Keratinocyte (primary cell): ENCODE measurements around the gene CADM2. TPM values are rescaled to one million over a fixed set of nuclear protein-coding genes. Genes with fewer than 3 reads are reported as not detected.

ENCODE experiments used
- DNase-seq: peaks from one replicate; pipeline ENCODE4 v3.0.0-alpha.2; 2011; ENCODE audit warnings: low read depth, missing footprints, low spot score
- FAIRE-seq: peaks from 2 replicates; lab custom pipeline; 2011; peaks lifted over from hg19 to GRCh38; lab: Jason Lieb, UNC
- H2AFZ ChIP-seq: 2 replicates; pipeline ENCODE4 v1.6.0; 2012; ENCODE audit warnings: low read length, control low read depth, inconsistent platforms; ENCODE audit not compliant: control insufficient read depth
- H3K27ac ChIP-seq: 2 replicates; pipeline ENCODE4 v1.5.1; 2011; ENCODE audit warnings: low read length; ENCODE audit not compliant: control insufficient read depth, insufficient read depth
- H3K27me3 ChIP-seq: 3 replicates; pipeline ENCODE4 v1.6.0; 2011; ENCODE audit warnings: low read length; ENCODE audit not compliant: control insufficient read depth, insufficient read depth; ENCODE audit errors: extremely low read depth
- H3K36me3 ChIP-seq, 2 experiments: 2 replicates in 1 of 2; 3 replicates in 1 of 2; pipeline ENCODE4 v1.5.1; 2011; ENCODE audit warnings: low read length in 2 of 2, mild to moderate bottlenecking in 1 of 2; ENCODE audit not compliant: control insufficient read depth in 2 of 2, insufficient read depth in 2 of 2; ENCODE audit errors: extremely low read depth in 1 of 2
- H3K4me1 ChIP-seq: 3 replicates; pipeline ENCODE4 v1.5.1; 2011; ENCODE audit warnings: low read length; ENCODE audit not compliant: control insufficient read depth, insufficient read depth; ENCODE audit errors: extremely low read depth
- H3K4me2 ChIP-seq: 3 replicates; pipeline ENCODE4 v1.6.0; 2011; ENCODE audit warnings: low read depth, low read length; ENCODE audit not compliant: control insufficient read depth, insufficient read depth; ENCODE audit errors: extremely low read depth
- H3K4me3 ChIP-seq, 3 experiments: fragments of 200-600 bp in 1 of 3; sonication (generic) in 1 of 3; 2 replicates in 2 of 3; 3 replicates in 1 of 3; pipeline ENCODE4 v1.5.1; 2011 to 2016; ENCODE audit warnings: low read length in 3 of 3, mild to moderate bottlenecking in 3 of 3, control low read depth in 2 of 3, inconsistent platforms in 1 of 3, low read depth in 1 of 3, mixed read lengths in 1 of 3, mixed run types in 1 of 3, moderate library complexity in 1 of 3; ENCODE audit not compliant: control insufficient read depth in 2 of 3, insufficient read depth in 2 of 3; ENCODE audit errors: extremely low read depth in 1 of 3
- H3K79me2 ChIP-seq: 2 replicates; pipeline ENCODE4 v1.6.0; 2012; ENCODE audit warnings: low read length; ENCODE audit not compliant: control insufficient read depth, insufficient read depth
- H3K9ac ChIP-seq: 3 replicates; pipeline ENCODE4 v1.6.0; 2011; ENCODE audit warnings: low read length; ENCODE audit not compliant: control insufficient read depth, insufficient read depth; ENCODE audit errors: extremely low read depth
- H3K9me1 ChIP-seq: 3 replicates; pipeline ENCODE4 v1.6.0; 2011; ENCODE audit warnings: low read length; ENCODE audit not compliant: control insufficient read depth, insufficient read depth; ENCODE audit errors: extremely low read depth
- H3K9me3 ChIP-seq: 2 replicates; pipeline ENCODE4 v1.5.1; 2012; ENCODE audit warnings: low read depth, low read length; ENCODE audit not compliant: control insufficient read depth
- H4K20me1 ChIP-seq: 3 replicates; pipeline ENCODE4 v1.6.0; 2011; ENCODE audit warnings: low read length; ENCODE audit not compliant: control insufficient read depth, insufficient read depth; ENCODE audit errors: extremely low read depth
- EZH2 ChIP-seq: IDR thresholded peaks from one replicate; pipeline ENCODE4 v1.6.1; 2012; ENCODE audit warnings: inconsistent platforms, mild to moderate bottlenecking, low read length, moderate library complexity
- dilution Hi-C: fragments of 300-500 bp; cut with MboI; formaldehyde crosslinking; loops from one replicate; pipeline ENCODE4 v1.7.0; 2020; ENCODE audit warnings: low sequenced_read_pairs; ENCODE audit not compliant: extremely low pct_ligation_motif_present
- polyA plus RNA-seq, 5 experiments: library from polyadenylated mRNA; depleted of rRNA in 3 of 5; stranded (reverse) in 3 of 5; stranded (forward) in 1 of 5; unstranded in 1 of 5; fragments of >200 nt; gene quantifications; 1 replicate in 1 of 5; 2 replicates in 3 of 5; 3 replicates in 1 of 5; pipeline versions ENCODE4 v1.2.1 to v1.2.3, GENCODE V29; 2011 to 2012; ENCODE audit warnings: missing spikeins in 2 of 5, low read depth in 1 of 5, low replicate concordance in 1 of 5
- TF ChIP-seq, protein P1 (sequence below), 3 experiments: IDR thresholded peaks in 1 of 3; conservative IDR thresholded peaks in 1 of 3; optimal IDR thresholded peaks in 1 of 3; 2 replicates in 2 of 3; 3 replicates in 1 of 3; pipeline versions ENCODE3 to v1.5.1; 2011; ENCODE audit warnings: low read length in 3 of 3, mild to moderate bottlenecking in 3 of 3, moderate library complexity in 2 of 3, control low read depth in 1 of 3, inconsistent platforms in 1 of 3; ENCODE audit not compliant: insufficient read depth in 2 of 3; ENCODE audit errors: extremely low read depth in 1 of 3

The CADM2 gene
- polyA plus RNA-seq, 1 donor (not counting 4 experiments of a cell fraction or from before 2014, with no cell fraction given): not detected

DNA sequence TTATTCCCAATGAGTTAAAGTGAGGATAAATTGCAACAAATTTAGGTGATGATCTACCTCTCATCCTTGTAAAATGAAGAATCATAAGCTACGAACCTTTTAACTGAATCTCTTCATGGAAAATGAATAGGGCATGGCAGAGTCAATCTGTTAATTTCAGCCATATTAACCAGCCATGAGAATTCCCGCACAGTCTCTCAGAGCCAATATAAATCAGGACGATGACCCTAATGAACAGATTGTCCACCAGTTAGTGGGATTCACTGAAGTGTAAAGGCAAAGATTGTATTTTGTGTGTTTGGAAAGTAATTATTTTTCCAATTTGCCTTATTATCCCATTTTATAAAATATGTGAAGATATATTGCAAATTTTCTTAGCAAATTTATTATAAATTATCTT, 183.8 kb downstream of the CADM2 start:
- Histone ChIP-seq H4K20me1 (no peaks in the 10 kb centered on the region), H2AFZ (no peak overlapping the region), H3K9me1 (no peaks in the 10 kb centered on the region), H3K9ac (no peak overlapping the region), H3K9me3 (no peaks in the 10 kb centered on the region), H3K4me1 (no peaks in the 10 kb centered on the region), H3K79me2 (no peaks in the 10 kb centered on the region), H3K27me3 (no peaks in the 10 kb centered on the region), H3K4me2 (no peak overlapping the region), H3K27ac (no peak overlapping the region), H3K36me3 (no peaks in the 10 kb centered on the region), H3K4me3 (no peak overlapping the region)
- FAIRE-seq (no peak), DNase-seq (no peak)
- dilution Hi-C loops: no loop called here
- TF ChIP-seq, protein P1, sequence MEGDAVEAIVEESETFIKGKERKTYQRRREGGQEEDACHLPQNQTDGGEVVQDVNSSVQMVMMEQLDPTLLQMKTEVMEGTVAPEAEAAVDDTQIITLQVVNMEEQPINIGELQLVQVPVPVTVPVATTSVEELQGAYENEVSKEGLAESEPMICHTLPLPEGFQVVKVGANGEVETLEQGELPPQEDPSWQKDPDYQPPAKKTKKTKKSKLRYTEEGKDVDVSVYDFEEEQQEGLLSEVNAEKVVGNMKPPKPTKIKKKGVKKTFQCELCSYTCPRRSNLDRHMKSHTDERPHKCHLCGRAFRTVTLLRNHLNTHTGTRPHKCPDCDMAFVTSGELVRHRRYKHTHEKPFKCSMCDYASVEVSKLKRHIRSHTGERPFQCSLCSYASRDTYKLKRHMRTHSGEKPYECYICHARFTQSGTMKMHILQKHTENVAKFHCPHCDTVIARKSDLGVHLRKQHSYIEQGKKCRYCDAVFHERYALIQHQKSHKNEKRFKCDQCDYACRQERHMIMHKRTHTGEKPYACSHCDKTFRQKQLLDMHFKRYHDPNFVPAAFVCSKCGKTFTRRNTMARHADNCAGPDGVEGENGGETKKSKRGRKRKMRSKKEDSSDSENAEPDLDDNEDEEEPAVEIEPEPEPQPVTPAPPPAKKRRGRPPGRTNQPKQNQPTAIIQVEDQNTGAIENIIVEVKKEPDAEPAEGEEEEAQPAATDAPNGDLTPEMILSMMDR (optimal IDR thresholded peaks at IDR 0.05 in 1 of 3, IDR thresholded peaks at IDR 0.05 in 1 of 3, conservative IDR thresholded peaks at IDR 0.05 in 1 of 3; ENCODE audit: extremely low read depth in 1 of 3, insufficient read depth in 2 of 3, low read length in 3 of 3): no peak
- no peak for TF ChIP-seq EZH2

DNA sequence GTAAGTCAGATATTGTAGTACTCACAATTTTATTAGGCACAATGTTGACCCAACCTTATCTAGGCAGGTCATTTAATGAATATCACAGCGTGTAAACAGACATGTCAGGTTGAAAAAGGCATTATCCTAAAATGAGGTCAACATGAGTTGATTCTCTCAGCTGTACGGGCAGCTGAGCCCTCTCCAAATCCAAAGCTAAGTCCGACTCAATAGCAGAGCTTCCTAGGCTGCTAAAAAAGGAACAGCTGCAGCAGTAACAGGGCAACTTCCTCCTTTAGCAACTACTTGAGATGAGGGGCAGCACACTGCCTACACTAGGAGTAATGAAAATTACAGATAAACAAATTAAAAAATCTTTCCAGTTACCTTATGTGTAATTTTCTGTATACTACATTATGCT, 189.2 kb downstream of the CADM2 start:
- dilution Hi-C loops: no loop called here
- Histone ChIP-seq H3K4me2 (no peak overlapping the region), H3K27me3 (no peaks in the 10 kb centered on the region), H4K20me1 (no peaks in the 10 kb centered on the region), H3K79me2 (no peaks in the 10 kb centered on the region), H3K9me3 (no peaks in the 10 kb centered on the region), H2AFZ (no peak overlapping the region), H3K4me1 (no peaks in the 10 kb centered on the region), H3K9me1 (no peaks in the 10 kb centered on the region), H3K36me3 (no peaks in the 10 kb centered on the region), H3K27ac (no peak overlapping the region), H3K9ac (no peak overlapping the region), H3K4me3 (no peak overlapping the region)
- no peak for FAIRE-seq
- TF ChIP-seq, protein P1 (optimal IDR thresholded peaks at IDR 0.05 in 1 of 3, IDR thresholded peaks at IDR 0.05 in 1 of 3, conservative IDR thresholded peaks at IDR 0.05 in 1 of 3; ENCODE audit: extremely low read depth in 1 of 3, insufficient read depth in 2 of 3, low read length in 3 of 3): no peak
- TF ChIP-seq EZH2: no peak
- DNase-seq: no peak
